RWPE1 (cell line): ENCODE measurements around the gene ARL4A.

ENCODE experiments used
- CTCF ChIA-PET: fragments of 350-600 bp; sonication (Branson Sonifier 250); formaldehyde crosslinking; extraction: SDS; loops from one replicate; lab custom pipeline; 2021; lab: Yijun Ruan, JAX
- POLR2A ChIA-PET: fragments of 400-600 bp; formaldehyde crosslinking; extraction: SDS; loops from one replicate; lab custom pipeline; 2020; ENCODE audit warnings: antibody characterized with exemption; ENCODE audit not compliant: low non-redundant PET; lab: Yijun Ruan, JAX
- DNase-seq: peaks from one replicate; pipeline ENCODE4 v3.0.0; 2012; ENCODE audit warnings: low spot score
- H3K27ac ChIP-seq: fragments of 450-650 bp; 2 replicates; pipeline ENCODE4 v1.5.1; 2017
- TF ChIP-seq, protein P1 (sequence below): fragments of 450-650 bp; conservative IDR thresholded peaks from 2 replicates; pipeline ENCODE4 v1.5.1; 2017; ENCODE audit warnings: low read depth, mild to moderate bottlenecking

The ARL4A gene

DNA sequence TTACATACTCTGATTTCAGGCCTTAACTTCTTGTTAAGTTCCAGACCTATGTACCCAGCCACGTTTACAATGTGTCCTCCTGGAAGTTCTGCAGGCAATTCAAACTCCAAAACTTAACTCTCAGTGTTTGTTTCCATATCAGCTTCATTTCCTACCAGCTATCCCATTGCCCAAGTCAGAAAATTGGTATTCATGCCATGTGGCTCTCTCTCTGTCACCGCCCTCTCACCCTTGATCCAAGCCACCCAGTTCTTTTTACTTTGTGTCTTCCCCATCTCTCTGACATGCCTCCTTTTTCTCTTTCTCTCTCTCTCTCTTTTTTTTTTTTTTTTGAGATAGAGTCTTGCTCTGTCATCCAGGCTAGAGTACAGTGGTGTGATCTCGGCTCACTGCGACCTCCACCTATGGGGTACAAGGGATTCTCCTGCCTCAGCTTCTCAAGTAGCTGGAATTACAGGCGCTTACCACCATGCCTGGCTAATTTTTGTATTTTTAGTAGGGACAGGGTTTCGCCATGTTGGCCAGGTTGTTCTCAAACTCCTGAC lies 33.9 kb downstream of the ARL4A start:
- ChIA-PET POLR2A (no interaction called here), CTCF (no interaction called here)
- DNase-seq: no peak
- H3K27ac ChIP-seq: no peak overlapping the region
- TF ChIP-seq, protein P1, sequence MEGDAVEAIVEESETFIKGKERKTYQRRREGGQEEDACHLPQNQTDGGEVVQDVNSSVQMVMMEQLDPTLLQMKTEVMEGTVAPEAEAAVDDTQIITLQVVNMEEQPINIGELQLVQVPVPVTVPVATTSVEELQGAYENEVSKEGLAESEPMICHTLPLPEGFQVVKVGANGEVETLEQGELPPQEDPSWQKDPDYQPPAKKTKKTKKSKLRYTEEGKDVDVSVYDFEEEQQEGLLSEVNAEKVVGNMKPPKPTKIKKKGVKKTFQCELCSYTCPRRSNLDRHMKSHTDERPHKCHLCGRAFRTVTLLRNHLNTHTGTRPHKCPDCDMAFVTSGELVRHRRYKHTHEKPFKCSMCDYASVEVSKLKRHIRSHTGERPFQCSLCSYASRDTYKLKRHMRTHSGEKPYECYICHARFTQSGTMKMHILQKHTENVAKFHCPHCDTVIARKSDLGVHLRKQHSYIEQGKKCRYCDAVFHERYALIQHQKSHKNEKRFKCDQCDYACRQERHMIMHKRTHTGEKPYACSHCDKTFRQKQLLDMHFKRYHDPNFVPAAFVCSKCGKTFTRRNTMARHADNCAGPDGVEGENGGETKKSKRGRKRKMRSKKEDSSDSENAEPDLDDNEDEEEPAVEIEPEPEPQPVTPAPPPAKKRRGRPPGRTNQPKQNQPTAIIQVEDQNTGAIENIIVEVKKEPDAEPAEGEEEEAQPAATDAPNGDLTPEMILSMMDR: no peak

DNA sequence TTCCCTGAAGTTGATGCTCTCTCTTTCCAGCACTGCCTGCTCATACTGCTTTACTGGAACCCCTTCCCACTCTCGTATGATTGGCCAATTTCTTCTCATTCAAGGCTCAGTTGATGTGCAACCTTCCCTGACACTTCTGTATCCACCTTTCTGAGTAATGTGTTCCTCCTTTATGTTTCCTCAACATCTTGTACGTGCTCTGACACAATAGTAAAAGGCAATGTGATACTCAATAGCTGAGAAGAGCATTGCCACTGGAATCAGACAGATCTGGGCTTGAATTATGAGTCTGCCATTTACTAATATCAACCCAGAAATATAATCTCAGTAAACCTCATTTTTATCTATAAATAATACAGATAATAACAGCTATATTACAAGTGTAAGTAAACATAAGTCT lies 34.7 kb downstream of the ARL4A start:
- TF ChIP-seq, protein P1: no peak
- ChIA-PET CTCF (no interaction called here), POLR2A (no interaction called here)
- H3K27ac ChIP-seq: no peak overlapping the region
- DNase-seq: no peak

DNA sequence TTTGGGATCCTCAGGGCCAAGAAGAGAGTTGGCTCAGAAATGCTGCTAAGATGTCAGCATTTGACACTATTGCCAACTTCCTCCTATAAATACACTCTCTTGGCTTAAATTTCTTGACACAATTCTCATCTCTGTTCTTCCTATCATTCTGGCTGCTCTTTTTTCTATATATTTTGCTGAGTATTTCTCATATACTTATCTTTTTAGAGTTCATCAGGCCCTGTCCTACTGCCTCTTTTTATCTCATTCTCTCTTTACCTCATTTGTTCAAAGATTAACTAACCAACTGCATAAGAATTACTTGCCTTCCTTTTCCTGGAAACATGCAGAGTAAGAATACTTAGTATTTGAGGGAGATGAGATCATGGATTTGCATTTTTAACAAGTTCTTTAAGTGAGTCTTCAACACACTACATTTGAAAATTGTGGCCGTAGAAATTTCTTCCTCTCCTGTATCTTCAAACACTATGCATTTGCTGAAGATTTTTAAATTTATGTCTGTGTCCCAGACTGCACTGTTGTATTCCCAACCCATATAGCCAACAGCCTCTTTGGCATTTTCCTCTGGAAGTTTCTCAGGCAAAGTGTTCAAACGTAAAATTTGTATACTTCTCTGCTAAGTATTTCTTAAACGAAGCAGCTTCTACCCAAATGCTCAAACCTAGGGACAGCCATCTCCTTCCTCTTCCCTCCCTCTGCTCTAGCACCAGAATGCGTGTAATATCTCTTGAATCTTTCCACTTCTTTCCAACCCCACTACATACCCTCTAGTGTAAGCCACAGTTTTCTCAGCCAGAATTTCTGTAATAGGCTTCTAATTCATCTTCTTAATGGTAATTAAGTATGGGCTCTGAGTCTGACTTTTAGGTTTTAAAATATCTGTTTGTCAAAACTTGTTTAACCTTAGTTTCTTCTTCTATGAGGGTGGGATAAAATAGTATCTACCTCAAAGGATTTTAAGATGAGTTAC lies 35.5 kb downstream of the ARL4A start:
- no peak for DNase-seq
- TF ChIP-seq, protein P1: no peak
- H3K27ac ChIP-seq: no peak overlapping the region
- ChIA-PET POLR2A (no interaction called here), CTCF (no interaction called here)

GRCh38 chr7:12725575-12726316 lies 38.3 kb downstream of the ARL4A start:
- POLR2A ChIA-PET: no interaction called here
- DNase-seq: no peak
- TF ChIP-seq, protein P1: no peak
- CTCF ChIA-PET: interaction anchor here (0.6 kb wide), 1 partner anchor 1923 kb away, joined by 3 read pairs; no protein-coding TSS in a partner anchor
- H3K27ac ChIP-seq: no peak overlapping the region

DNA sequence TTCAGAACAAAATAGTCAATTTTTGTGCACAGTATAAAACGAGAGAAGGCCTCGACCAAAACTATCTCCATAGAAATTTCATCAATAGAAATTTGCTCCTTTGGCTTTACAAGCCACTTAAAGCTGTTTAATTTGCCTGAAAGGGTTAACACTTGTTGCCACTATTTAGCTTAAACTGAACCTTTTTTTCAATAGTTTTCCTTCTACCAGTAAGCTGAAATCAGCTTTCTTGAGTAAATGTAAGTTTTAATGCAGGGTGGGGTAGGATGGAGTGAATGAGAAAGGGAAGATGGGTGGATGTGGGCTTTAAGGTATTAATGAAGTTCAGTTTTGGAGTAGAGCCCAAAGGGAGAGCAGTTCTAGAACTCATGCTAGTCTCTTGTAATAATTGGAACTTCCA lies 39.5 kb downstream of the ARL4A start:
- DNase-seq: no peak
- TF ChIP-seq, protein P1: no peak
- CTCF ChIA-PET: no interaction called here
- POLR2A ChIA-PET: no interaction called here
- no peak overlapping the region for H3K27ac ChIP-seq

- no peak overlapping the region for H3K27ac ChIP-seq
- TF ChIP-seq, protein P1: no peak
- POLR2A ChIA-PET: no interaction called here
Observed at GRCh38 chr7:12727455-12728191, 40.2 kb downstream of the ARL4A start.

More at GRCh38 chr7:12727455-12728191, 40.2 kb downstream of the ARL4A start:
- no peak for DNase-seq
- CTCF ChIA-PET: no interaction called here
